Skeletal muscle tissue (tissue), 4 donors: ENCODE results near the gene TUNAR. TPM values are rescaled to one million over a fixed set of nuclear protein-coding genes. Genes with fewer than 3 reads are reported as not detected.
"Not testable (repeated sequence)": the region's sequence is repeated elsewhere in the genome, so short reads cannot be mapped to it uniquely, and the experiment has no call there.

Source experiments
- H3K27ac ChIP-seq: one replicate; pipeline ENCODE4 v1.7.0; 2013; ENCODE audit warnings: mild to moderate bottlenecking, low read depth, low read length, inconsistent platforms
- H3K27me3 ChIP-seq, 3 donors: one replicate each; pipeline ENCODE4 v1.7.0; 2013; ENCODE audit warnings: low read length in 3 of 3; ENCODE audit not compliant: control insufficient read depth in 3 of 3, insufficient read depth in 3 of 3
- H3K36me3 ChIP-seq, 3 donors: one replicate each; pipeline ENCODE4 v1.7.0; 2013; ENCODE audit warnings: low read length in 3 of 3; ENCODE audit not compliant: control insufficient read depth in 3 of 3, insufficient read depth in 3 of 3
- H3K4me1 ChIP-seq, 3 donors: one replicate each; pipeline ENCODE4 v1.7.0; 2013; ENCODE audit warnings: low read length in 3 of 3, mild to moderate bottlenecking in 3 of 3; ENCODE audit not compliant: control insufficient read depth in 3 of 3, insufficient read depth in 3 of 3
- H3K4me3 ChIP-seq, 3 donors: one replicate each; pipeline ENCODE4 v1.7.0; 2013; ENCODE audit warnings: low read length in 3 of 3
- H3K9ac ChIP-seq, 3 donors: one replicate each; pipeline ENCODE4 v1.7.0; 2013; ENCODE audit warnings: low read length in 3 of 3, mild to moderate bottlenecking in 3 of 3, moderate library complexity in 2 of 3, low read depth in 1 of 3
- H3K9me3 ChIP-seq, 3 donors: one replicate each; pipeline ENCODE4 v1.7.0; 2013; ENCODE audit warnings: low read length in 3 of 3; ENCODE audit not compliant: control insufficient read depth in 3 of 3
- total RNA-seq: library from RNA; depleted of rRNA; stranded (reverse); fragments of >200 nt; gene quantifications from one replicate; pipeline ENCODE4 v1.2.3, GENCODE V29; 2014
- donor health status: Osteomylitis.

The TUNAR gene
- total RNA-seq, 1 donor from 2014 or later = not detected

DNA sequence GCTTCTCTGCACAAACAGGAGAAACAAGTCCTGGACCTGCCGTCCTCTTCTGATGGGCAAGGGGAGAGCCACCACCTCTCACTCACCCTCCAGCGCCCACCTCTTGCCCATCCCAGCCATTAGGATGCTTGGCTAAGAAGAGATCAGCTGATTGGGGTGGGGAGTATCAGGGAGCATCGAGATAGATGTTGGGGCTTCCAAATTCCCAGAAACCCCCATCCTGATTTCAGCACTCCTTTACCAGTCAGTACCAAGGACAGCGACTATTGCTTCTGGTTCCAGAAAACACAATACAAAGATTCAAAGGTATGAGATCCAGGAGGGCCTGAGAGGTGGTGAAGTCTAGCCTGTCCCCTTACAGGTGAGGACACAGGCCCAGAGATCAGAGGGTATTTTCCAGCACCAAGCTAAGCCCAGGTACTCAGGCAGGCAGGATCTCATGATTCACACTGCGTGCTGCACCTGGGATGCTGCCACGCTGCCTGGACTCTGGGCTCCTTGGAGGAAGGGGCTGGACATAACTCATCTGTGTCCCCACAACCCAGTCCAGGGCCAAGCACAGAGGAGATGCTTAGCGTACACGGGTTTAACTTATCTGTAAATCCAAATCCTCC, 76.6 kb downstream of the TUNAR start:
- H3K9ac ChIP-seq = no peak overlapping the region
- H3K27ac ChIP-seq = no peak overlapping the region
- H3K4me3 ChIP-seq = no peak overlapping the region
- peaks cover 0 to 7% (median 0%) of the 10 kb centered on the region in 3 donors for H3K27me3 ChIP-seq
- H3K9me3 ChIP-seq = no peaks in the 10 kb centered on the region
- H3K36me3 ChIP-seq = no peaks in the 10 kb centered on the region
- H3K4me1 ChIP-seq = no peaks in the 10 kb centered on the region

- Histone ChIP-seq H3K36me3 (no peaks in the 10 kb centered on the region), H3K4me1 (no peaks in the 10 kb centered on the region), H3K4me3 (no peak overlapping the region), H3K27me3 (peaks cover 0 to 7% (median 0%) of the 10 kb centered on the region in 3 donors), H3K27ac (no peak overlapping the region), H3K9ac (no peak overlapping the region), H3K9me3 (no peaks in the 10 kb centered on the region)
Measured at GRCh38 chr14:95956601-95957460, 80.2 kb downstream of the TUNAR start.

DNA sequence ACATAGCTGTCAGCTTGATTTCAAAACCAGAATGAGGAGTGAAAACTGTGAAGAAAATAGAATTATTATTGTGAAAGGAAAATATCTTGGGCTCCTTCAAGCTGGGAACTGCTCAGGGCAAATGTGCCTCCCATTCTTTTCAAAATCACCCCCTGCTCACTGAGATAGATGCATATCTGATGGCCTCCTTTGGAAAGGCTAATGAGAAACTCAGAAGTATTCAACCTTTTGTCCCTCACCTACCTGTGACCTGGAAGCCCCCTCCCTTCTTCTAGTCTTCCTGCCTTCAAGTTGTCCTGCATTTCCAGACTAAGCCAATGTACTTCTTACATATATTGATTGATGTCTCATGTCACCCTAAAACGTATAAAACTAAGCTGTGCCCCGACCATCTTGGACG, 81.5 kb downstream of the TUNAR start:
- Histone ChIP-seq H3K27ac (no peak overlapping the region), H3K4me1 (no peaks in the 10 kb centered on the region), H3K9me3 (no peaks in the 10 kb centered on the region), H3K4me3 (no peak overlapping the region), H3K27me3 (peaks cover 0 to 7% (median 4%) of the 10 kb centered on the region in 3 donors), H3K36me3 (no peaks in the 10 kb centered on the region), H3K9ac (no peak overlapping the region)

DNA sequence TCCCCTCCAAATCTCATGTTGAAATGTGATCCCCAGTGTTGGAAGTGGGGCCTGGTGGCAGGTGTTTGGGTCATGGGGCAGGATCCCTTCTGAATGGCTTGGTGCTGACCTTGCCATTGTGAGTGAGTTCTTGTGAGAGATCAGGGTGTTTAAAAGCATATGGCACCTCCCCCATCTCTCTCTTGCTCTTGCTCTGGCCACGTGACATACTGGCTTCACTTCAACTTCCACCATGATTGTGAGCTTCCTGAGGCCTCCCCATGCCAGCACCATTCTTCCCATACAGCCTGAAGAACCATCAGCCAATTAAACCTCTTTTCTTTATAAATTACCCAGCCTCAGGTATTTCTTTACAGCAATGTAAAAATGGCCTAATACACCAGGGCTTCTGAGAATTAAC, 82.7 kb downstream of the TUNAR start:
- Histone ChIP-seq H3K9ac (no peak overlapping the region), H3K36me3 (no peaks in the 10 kb centered on the region), H3K27me3 (peaks cover 0 to 4% (median 3%) of the 10 kb centered on the region in 3 donors), H3K27ac (no peak overlapping the region), H3K4me1 (no peaks in the 10 kb centered on the region), H3K4me3 (no peak overlapping the region), H3K9me3 (no peaks in the 10 kb centered on the region)

GRCh38 chr14:95961481-95961880, 84.8 kb downstream of the TUNAR start:
- Histone ChIP-seq H3K9me3 (peaks cover 0 to 2% (median 0%) of the 10 kb centered on the region in 3 donors), H3K27ac (no peak overlapping the region), H3K9ac (no peak overlapping the region), H3K36me3 (no peaks in the 10 kb centered on the region), H3K4me3 (no peak overlapping the region), H3K27me3 (peaks cover 0 to 4% (median 0%) of the 10 kb centered on the region in 3 donors), H3K4me1 (no peaks in the 10 kb centered on the region)

- H3K27me3 ChIP-seq = peaks cover 0 to 4% (median 0%) of the 10 kb centered on the region in 3 donors
- H3K27ac ChIP-seq = no peak overlapping the region
- no peak overlapping the region for H3K9ac ChIP-seq
- peaks cover 0 to 2% (median 0%) of the 10 kb centered on the region in 3 donors for H3K9me3 ChIP-seq
- no peaks in the 10 kb centered on the region for H3K36me3 ChIP-seq
- no peak overlapping the region for H3K4me3 ChIP-seq
- H3K4me1 ChIP-seq = no peaks in the 10 kb centered on the region
Measured at GRCh38 chr14:95964901-95965300, 88.3 kb downstream of the TUNAR start.

DNA sequence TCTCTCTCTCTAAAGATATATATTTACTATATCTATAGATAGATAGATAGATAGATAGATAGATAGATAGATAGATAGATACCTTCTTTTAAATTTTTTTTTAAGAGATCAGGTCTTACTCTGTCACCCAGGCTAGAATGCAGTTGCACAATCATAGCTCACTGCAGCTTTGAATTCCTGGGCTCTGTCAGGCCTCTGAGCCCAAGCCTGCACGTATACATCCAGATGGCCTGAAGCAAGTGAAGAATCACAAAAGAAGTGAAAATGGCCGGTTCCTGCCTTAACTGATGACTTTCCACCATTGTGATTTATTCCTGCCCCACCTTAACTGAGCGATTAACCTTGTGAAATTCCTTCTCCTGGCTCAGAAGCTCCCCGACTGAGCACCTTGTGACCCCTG, 91.4 kb downstream of the TUNAR start:
- not testable (repeated sequence) for H3K36me3 ChIP-seq, H3K4me3 ChIP-seq

More for the DNA sequence above, 91.4 kb downstream of the TUNAR start:
- H3K27me3 ChIP-seq, H3K9me3 ChIP-seq, H3K4me1 ChIP-seq, H3K9ac ChIP-seq, H3K27ac ChIP-seq: not testable (repeated sequence)

Other genes starting within 250 kb of the TUNAR start
- gene TCL1B, start 190.4 kb upstream of the TUNAR start, total RNA-seq = 1.0 TPM
- 1.6 TPM for gene TCL1A, start 162.7 kb upstream of the TUNAR start, total RNA-seq
- gene C14orf132, start 162.5 kb downstream of the TUNAR start, total RNA-seq = 8.9 TPM